Measurements from ENCODE around the gene PUSL1.
A peak's percentile ranks its signal among the peaks of the same experiment; 100 is the strongest.

Gene PUSL1

DNA sequence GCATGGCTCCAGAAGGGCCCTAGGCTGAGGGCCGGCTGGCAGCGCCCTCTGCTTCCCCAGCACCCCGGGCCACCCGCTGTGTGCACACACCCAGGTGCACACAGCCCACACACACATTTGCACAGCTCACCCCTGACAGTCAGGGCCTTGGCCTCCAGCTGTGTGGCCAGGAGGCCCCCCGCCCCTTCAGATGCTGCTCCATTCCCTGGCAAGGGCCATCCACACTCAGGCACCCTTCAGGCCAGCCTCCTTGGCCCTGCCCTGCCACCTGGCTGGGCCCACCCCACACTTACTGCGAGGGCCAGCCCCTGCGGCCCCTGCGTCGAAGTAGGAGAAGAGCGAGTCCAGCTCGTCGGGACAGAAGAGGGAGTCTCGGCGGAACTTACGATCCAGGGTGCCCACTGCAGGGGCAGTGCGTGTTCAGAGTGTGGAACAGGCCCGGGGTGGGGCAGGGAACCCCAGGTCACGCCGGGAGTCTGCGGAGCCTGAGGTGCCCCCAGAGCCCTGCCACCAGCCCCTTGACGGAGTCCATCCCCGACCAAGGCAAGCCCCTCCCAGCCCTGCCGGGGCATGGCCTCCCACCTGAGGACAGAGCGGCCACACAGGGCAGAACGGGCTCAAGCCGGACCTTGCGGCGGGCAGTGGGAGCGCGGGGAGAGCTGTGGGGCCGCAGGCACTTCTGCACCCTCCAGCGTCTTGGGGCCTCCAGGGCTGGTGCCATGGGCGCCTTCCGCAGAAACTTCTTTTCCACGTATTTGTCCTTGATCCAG, 13.1 kb upstream of the PUSL1 start:
- DNase-seq, result no peak

DNA sequence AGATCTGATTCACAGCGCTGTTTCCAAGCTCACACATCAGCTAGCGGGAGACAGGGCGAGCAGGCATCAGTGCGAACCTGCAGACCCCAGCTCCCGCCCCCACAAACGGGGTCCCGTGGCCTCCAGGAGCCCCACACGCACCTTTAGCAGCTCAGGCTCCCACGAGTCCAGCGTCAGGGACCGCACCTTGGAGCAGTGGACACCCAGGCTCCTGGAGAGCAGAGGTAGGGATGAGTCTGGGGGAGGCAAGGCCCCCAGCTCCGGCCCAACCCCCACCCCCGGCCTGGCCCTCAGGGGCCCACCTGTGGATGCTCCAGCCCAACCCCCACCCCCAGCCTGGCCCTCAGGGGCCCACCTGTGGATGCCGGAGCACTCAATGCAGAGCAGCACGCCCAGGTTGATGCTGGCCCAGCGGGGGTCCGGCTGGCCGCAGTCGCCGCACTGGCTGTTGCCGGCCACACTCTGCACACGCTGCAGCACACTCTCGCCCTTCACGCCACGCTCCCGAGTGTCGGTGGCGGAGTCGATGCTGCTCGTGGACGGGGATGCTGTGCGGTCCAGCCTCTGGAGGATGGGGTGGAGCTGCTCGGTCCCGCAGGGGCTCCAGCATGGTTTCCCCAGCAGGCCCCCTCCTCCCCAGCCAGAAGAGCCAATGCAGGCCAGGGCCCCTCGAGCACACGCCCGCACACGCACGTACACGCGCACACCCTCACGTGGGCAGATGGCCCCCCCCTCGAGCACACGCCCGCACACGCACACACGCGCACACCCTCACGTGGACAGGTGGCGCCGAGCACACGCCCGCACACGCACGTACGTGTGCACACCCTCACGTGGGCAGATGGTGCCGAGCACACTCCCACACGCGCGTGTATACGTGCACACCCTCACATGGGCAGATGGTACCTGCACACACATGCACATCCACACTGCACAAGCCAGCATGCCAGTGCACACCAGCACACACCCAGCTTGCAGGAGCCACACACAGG, 12.0 kb upstream of the PUSL1 start:
- no peak for DNase-seq

DNA sequence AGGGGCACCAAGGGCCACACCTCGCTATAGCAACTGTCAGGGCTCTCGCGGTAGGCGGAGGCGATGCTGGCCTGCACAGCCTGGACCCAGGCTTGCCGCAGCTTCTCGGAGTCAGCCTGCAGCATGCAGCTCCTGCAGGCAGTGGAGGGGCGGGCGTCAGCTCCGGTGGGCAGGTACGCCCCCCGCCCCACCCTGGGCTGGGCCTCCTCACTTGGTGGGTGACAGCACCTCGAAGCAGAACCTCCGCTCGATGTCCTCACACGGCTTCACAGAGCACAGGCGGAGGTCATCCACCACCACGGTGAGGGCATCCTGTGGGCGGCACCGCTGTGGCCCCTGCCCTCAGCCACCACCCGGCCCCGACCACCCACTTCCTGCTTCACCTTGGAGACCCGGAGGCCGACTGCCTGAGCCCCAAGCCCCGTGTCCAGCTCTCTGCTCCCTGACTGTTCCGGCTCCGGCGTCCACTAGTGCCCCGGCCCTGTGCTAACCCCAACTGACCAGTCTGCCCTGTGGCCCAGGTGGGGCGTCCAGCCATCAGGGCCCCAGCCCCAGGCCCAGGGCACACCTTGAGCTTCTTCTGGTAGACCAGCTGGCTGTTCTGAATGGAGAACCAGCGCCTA, 10.5 kb upstream of the PUSL1 start:
- no peak for DNase-seq

DNA sequence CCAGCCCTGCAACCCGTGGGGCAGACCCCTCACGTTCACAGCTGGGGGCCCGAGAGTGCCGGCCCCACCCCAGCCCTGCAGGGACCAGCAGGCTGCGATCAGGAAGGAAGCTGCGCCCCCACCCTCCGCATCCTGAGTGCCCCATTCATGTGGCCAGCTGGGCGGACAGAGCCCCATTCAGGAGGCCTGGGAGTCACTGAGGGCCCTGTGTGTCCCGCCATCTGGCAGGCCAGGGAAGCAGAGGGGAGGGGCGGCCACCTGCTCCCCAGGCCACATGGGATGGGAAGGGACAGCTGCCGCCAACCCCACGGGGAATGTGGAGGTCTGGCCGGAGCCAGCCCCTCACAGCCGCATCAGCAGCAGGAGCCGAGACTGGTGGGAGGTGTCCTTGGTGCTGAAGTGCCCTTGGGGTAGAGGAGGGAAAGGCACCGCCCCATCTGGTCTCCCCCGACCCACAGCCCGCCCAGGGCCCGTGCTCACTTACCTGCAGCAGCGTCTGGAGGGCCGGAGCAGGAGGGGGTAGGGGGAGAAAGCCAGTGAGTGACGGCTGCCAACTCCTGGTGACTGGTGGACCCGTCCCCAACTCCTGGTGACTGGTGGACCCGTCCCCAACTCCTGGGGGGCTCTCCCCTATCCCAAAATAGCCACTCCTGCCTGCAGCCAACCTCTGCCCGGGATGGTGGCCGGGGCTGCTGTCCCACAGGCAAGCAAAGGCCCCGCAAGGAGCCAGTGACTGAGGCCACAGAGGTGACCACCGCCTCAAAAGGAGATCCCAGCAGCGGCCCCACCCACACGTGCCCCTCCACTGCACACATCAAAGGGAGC, 9.3 kb upstream of the PUSL1 start:
- DNase-seq, result no peak

DNA sequence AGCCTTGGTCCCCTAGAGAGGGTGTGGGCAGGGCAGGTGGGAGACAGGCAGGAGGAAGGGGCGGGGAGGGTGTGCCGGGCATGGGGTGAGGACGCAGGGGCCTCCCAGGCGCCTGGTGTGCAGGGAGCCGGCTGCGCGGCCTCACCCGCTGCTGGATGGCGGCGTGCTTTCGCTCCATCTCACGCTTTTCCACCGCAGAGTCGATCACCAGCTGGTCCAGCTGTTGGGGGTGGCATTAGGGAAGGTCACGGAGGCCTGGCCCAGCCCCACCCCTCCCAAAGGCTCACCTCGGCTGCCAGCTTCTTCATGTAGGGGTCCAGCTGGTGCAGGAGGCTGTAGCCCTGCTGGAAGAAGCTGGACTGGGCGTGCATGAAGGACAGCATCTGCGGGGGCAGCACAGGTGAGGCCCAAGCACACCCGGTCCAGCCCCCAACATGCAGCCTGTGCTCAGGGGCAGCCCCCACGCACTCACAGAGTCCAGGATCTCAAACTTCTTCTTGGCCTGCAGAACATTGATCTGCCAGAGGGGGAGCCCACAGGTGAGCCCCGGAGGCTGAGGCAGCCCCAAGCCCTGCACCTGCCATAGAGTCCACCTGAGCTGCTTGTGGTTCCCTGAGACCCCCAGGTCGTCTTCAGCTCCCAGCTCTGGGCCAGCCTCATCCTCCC, 8.6 kb upstream of the PUSL1 start:
- no peak for DNase-seq

DNA sequence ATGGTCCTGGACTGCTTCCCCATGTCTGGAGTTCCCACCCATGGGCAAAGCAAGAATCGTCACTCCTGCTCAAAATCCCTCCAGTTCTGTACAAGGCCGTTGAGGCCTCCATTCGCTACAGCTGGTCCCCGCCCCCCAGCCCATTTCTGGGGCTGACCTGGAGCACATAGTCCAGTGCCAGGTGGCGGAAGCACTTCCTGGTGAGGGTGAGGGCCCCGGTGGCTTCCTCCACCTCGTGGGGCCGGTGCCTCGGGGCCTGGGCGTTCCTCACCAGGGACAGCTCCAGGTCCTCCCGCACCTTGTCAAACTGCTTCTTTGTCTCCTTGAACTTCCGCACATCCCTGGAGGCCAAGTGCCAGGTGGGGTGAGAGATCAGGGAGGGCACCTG, 8.1 kb upstream of the PUSL1 start:
- DNase-seq, result no peak

DNA sequence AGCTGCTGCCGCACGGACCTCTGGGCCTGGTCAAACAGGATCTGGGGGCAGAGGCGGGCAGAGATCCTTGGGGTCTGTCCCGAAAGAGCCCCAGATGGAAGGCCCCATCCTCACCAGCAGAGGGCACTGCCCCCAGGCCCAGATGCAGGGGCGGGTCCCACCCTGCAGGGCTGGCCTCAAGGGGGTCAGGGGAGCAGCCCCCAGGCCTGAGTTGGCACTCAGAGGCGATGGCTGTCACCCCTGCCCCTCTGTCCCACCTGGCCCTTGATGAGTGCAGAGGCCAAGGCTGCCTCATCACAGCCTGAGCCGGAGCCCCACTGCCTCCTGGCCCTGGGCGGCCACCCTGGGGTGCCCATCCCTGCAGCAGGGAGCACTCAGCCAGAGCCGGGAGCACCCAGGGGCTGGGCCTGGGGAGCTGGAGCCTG, 6.4 kb upstream of the PUSL1 start:
- DNase-seq, result no peak

DNA sequence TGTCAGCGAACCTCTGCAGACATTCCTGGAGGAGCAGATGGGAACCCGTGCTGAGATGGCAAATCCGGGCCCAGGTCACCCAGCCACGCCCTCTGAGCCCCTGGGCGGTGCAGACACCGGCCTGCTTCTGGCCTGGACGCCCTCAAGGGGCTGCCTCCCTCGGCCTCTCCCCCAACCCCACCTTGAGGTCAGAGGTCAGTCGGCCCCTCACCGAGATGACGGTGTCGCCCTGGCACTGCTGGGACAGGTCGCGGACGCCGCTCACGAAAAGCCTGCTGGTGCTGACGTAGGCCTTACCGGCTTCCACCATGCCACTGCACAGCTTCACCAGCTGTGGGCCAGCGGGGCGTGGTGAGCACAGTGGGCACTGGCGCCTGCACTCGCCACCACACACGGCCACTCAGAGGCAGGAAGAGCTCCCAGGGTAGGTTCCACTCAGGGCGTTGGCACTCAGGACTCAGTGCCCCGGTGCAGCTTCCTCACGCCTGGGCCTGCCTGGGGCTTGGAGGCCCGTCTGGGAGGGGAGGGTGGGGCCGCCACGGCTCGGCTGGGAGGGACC, 5.4 kb upstream of the PUSL1 start:
- DNase-seq, result no peak

DNA sequence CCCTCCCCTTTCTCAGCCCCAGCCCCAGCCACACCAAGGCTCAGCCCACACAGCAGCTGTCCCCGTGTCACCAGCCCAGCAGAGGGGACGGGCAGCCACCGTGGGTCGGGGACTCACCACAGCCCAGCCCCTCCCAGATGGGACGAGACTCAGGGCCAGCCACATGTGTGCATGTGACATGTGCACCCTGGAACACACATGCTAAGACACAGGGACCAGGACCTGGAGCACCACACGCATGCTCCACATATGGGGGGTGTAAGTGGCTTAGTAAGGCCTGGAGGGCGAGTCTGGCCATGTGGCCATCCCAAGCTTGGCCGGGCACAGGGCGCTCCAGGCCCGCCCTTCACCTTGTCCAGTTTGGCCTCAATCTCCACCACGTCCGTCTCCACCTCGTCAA, 4.7 kb upstream of the PUSL1 start:
- DNase-seq, result no peak

DNA sequence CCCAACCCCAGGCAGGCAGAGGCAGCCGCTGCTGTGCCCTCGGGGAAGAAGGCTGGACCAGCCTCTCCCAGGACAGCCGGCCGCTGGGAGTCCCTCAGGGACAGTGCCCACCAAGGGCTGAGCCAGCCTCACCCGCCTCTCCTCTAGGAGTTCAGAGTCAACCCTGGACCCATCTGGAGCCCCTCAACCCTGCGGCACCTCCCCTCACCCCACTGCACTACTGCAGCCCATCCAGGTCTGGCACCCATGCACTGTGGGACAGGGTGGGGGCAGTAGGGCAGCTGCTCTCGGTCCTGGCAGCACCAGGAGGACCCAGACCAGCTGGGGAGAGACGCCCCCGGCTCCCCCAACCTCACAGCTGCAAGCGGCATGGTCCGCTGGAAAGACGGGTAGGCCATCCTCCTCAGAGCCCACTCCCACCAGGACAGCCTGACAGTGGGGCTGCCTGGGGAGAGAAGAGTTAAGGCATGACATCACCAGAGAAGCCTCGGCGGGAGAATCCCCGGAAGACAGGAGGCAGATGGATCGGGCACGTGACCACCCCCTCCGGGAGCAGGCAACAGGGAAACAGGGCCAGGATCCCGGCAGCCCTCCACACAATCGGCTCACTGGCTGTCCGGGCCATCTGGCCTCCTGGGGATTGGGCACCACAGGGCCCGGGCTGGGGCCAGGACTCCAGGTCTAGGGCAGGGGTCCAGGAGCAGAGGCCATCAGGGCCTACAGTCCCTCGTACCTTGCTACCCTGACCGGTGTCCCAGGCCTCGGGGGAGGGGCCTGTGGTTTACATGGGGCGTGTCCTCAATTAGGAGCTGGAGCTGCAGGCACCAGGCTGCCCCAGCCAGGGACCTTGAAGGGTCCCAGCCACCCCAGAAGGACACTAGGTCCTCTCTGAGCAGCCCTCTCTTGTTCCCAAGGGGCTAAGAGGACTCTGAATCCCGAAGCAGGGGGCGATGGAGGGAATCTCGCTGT, 3.8 kb upstream of the PUSL1 start:
- DNase-seq, result no peak

DNA sequence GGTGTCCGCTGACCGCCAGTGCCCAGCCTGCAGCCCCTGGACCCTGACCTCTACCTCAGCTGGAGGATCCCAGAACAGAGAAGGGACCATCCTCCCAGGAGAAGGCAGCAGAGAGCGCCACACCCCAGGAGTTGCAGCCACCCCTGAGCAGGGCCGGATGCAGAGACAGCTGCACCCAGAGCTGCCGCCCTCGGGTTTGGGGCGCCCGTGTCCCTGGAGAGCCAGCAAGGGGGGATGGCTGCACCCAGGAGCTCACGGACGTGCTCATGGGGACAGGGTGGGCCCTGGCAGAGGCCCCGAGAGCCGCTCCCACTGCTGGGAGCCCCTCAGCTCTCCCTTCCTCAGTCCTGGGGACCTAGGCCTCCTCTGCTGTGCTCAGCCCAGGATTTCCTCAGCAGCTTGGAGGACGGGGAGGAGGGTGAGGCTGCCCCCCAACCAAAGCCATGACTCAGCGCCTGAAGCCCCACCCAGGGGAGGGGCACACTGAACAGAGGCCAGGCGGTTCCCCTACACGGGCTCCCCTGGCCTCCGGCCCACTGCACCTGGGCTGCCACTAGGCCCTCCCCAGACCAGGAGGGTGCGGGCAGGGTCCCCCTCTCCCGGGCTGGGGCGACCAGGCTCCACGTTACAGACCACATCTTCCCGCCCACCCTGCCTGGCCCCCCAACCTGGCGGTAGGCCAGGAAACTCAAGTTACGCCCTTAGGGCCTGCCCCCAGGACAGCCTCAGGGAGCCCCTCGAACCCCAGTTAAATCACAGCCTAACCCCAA, 2.9 kb upstream of the PUSL1 start:
- DNase-seq, result peak in 4 of 5 experiments; percentile 44 to 81 (median 50)

DNA sequence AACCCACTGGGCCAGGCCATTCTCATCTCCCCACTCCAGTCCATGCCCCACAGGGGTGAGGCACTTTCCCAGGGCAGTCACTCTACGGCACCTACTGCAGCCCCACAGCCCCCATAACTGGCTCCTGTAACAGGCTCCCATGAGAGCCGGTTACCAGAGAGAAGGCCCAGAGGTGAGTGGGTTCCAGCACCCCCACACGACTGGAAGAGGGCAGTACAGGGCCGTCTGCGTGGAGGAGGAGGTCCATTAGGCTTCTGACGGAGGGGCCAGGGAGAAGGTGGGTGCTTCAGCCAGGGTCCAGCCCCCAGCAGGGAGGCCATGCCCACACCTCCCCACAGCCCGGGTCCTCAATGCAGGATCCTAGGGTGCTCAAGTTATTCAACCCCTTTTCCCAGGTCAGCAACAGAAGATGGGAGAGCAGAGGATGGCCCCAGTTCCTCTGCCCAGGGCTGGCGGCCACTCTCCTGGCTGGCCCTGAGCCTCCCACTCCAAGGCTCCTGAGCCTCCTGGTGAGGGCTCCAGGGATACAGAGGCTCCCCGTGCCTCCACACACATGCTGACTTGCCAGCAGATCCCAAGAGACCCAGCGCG, 2.2 kb upstream of the PUSL1 start:
- no peak for DNase-seq

DNA sequence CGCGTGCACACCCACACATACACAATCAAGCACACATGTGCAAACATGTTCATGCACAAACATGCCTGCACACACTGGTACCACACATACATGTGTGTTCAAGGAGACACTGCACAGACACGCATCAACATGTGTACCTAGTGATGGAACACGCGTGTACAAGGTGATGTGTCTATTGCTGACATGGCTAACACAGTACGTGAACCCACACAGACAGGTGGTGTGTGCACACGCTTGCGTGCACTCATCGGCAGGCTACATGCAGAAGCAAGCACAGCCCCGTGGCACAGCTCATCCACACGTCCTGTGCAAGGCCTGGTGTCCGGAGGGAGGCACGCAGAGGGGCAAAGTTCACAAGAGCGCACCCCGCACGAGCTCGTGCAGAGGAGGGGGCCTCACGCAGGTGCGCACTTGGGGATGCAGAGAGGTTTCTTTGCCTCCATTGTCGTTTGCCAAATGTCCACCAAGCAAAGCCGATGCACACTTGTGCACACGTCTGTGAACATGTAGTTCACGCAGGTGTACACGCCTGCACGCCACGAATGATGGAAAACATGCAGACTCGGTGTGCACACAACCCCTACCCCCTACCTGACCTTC, 1.6 kb upstream of the PUSL1 start:
- no peak for DNase-seq

DNA sequence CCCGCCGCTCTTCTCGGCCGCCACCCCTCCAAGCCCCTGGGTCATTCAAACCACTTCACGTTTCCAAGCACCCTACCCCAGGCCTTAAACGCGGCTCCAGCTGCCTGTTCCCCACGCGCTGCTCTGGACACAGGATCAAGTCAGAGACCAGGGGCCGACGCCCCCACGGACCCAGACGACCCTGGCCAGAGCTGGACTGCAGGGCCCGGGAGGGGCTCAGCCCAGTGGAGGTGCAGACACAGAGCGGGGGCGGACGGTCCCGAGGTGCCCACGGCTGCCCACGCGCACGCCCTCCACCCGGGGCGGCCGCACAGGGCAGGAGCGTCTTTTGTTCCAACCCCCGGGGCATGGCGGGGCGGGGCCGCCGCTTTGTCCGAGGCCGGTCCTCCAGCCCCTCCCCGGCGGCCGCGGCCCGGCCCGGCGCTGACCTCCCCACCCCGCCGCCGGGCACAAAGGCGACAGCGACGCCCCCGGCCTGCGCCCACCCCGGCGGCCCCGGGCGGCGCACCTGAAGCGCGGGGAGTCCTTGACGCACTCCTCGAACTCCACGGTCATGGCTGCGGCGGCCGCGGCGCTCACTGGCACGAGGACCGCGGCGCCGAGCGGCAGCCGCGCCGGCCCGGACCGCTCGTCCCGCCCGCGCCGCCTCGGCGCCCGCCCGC, 1.0 kb upstream of the PUSL1 start:
- DNase-seq, result no peak

DNA sequence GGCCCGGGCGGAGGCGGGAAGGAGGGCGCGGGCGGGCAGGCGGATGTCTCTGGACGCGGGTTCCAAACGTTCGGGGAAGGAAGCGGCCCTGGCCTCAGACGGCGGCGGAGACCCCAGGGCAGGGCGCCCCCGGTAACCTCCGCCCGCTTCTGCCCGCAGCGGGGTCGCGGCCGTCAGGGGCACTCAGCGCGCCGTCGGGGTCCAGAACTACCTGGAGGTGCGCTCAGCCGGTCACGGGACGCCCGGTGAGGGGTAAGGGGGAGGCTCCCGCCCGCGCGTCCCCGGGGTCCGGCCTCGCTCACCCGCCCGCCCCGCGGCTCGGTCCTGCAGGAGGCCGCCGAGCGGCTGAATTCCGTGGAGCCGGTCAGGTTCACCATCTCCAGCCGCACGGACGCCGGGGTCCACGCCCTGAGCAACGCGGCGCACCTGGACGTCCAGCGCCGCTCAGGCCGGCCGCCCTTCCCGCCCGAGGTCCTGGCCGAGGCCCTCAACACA, 406 bp downstream of the PUSL1 start:
- no peak for DNase-seq

DNA sequence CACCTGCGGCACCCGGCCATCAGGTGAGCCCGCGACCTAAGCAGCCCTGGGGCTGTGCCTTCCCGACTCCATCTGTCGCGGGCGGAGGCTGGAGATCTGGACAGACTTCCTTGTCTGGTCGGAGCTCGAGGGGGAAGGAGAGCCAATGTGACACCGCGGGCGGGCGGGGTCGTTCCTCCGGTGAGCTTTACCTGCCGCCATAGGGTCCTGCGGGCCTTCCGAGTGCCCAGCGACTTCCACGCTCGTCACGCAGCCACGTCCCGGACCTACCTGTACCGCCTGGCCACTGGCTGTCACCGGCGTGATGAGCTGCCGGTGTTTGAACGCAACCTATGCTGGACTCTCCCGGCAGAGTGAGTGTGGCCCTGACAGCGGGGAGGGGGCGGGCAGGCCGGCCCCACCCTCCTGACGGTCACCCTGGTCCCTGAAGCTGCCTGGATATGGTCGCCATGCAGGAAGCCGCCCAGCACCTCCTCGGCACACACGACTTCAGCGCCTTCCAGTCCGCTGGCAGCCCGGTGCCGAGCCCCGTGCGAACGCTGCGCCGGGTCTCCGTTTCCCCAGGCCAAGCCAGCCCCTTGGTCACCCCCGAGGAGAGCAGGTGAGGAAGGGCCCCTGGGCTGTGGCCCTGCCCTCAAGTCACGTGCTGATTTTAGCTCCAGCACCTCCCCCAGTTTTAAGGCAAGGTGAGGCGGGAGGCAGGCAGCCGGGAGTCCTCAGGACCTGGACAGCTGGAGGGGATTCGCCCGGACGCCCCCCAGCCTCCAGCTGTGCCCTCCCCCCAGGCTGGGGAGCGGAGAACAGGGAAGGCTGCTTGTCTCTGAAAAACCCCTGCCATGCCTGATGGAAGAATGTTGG, 1.1 kb downstream of the PUSL1 start:
- no peak for DNase-seq

DNA sequence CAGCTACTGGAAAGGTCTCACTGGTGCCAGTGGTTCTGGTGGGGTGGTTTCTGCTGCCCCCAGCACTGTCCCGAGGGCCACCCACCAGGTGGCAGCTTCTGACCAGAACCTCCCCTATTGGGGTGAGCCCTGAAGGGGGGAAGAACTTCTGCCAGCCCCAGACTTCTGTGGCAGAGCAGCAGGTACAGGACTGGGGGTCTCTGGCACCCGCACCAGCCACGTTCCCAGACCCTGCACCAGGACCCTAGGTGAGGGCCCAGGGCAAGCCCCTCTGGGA, 1.6 kb downstream of the PUSL1 start:
- no peak for DNase-seq
